ENCODE measurements around the gene INTS1.

DNA sequence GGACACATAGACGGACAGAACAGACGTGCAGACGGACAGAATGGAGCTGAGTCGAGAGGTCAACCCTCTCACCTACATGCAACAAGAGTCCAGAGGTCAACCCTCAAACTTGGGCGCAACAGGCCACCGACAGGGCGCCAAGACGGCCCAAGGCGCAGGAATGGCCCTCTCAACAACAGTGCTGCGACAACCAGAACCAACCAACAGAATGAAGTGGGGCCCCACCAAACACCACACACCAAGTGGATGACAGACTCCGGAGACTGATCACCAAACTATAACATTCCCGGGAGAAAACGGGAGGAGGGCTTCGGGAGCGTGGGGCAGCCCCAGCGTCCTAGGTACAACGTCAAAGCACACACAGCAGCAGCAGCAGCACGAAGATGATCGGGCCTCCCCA lies 13.4 kb downstream of the INTS1 start:
- TF ChIP-seq, protein P1, sequence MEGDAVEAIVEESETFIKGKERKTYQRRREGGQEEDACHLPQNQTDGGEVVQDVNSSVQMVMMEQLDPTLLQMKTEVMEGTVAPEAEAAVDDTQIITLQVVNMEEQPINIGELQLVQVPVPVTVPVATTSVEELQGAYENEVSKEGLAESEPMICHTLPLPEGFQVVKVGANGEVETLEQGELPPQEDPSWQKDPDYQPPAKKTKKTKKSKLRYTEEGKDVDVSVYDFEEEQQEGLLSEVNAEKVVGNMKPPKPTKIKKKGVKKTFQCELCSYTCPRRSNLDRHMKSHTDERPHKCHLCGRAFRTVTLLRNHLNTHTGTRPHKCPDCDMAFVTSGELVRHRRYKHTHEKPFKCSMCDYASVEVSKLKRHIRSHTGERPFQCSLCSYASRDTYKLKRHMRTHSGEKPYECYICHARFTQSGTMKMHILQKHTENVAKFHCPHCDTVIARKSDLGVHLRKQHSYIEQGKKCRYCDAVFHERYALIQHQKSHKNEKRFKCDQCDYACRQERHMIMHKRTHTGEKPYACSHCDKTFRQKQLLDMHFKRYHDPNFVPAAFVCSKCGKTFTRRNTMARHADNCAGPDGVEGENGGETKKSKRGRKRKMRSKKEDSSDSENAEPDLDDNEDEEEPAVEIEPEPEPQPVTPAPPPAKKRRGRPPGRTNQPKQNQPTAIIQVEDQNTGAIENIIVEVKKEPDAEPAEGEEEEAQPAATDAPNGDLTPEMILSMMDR (IDR thresholded peaks at IDR 0.05): no peak
- no peak for TF ChIP-seq POLR2A (IDR thresholded peaks at IDR 0.05)
- TF ChIP-seq POLR2AphosphoS5 (IDR thresholded peaks at IDR 0.05): no peak
- no peak for TF ChIP-seq EP300 (IDR thresholded peaks at IDR 0.05; ENCODE audit: low read depth)

All from transverse colon (tissue), 4 donors.